HuH-7.5 (cell line): Measurements from ENCODE around the gene PAFAH1B2.
"Not testable (repeated sequence)": the region's sequence is repeated elsewhere in the genome, so short reads cannot be mapped to it uniquely, and the experiment has no call there.

Experiments used
- DNase-seq: peaks from one replicate; pipeline ENCODE4 v3.0.0; 2011; ENCODE audit warnings: low spot score

PAFAH1B2 gene

DNA sequence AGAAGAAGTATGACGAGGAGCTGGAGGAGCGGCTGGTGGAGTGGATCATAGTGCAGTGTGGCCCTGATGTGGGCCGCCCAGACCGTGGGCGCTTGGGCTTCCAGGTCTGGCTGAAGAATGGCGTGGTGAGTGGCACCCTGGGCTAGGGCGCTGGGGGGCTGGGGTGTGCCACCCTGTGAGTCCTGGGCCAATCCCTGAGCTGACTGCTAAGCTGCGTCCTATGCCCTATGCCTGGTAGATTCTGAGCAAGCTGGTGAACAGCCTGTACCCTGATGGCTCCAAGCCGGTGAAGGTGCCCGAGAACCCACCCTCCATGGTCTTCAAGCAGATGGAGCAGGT is 59.0 kb downstream of the PAFAH1B2 start:
- DNase-seq: no peak

DNA sequence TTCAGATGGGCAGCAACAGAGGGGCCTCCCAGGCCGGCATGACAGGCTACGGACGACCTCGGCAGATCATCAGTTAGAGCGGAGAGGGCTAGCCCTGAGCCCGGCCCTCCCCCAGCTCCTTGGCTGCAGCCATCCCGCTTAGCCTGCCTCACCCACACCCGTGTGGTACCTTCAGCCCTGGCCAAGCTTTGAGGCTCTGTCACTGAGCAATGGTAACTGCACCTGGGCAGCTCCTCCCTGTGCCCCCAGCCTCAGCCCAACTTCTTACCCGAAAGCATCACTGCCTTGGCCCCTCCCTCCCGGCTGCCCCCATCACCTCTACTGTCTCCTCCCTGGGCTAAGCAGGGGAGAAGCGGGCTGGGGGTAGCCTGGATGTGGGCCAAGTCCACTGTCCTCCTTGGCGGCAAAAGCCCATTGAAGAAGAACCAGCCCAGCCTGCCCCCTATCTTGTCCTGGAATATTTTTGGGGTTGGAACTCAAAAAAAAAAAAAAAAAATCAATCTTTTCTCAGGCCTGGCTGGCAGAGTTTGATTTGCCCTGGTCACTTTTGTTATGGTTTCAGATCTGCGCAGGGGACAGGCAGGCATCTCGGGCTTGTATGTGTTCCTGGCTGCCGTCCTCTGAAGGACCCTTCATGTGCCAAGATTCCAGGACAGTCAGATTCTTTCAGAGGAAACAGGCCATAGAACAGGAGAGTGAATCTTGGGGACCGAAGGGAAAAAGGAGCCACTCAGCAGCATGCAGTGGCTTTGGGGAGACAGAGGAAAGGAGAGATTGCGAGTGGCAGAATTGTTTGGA is 60.4 kb downstream of the PAFAH1B2 start:
- DNase-seq: no peak

DNA sequence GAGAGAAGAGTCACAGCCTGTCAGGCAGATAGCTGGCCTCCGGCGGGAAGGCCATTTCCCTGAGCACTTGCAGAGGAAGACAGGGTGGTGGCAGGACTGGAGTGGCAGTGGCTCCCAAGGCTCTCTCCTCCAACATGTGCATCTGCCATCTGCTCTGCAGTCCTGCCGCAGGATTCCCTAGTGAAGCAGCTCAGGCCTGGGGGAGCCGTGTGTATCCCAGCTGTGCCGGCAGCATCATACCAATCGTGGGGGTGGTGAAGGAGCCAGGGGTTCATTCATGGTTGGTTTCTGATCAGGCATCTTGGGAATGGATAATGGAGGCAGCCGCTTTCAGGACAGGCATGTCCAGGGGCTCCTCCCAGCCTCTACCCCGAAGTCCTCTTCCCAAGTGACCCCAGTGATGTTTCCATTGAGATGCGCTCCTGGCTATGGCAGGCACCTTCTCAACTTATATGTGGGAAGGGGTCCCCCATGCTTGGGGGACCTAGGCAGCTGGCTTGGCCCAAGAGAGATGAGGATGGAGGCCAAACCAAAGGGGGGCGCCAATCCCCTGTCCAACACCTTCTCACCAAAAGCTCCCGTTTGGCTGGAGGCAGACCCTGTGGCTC is 61.2 kb downstream of the PAFAH1B2 start:
- no peak for DNase-seq

DNA sequence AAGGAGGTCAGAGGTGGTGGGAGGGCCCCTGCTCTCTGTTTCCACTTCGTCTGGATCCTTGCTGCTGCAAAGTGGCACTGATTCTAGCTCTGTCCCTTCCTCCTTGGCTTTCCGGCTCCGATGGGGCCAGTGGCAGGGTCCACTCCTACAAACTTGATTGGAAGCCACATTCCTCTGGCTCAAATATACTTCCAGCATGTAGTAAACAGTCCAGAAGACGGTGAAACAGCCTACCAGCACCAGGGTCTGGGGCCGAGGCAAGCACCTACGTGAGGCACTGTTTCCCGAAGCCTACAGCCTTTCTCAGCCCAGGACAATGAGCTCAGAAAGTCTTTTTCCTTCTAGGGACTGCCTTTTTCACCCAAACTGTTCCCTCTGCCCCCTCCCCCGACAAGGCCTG is 62.0 kb downstream of the PAFAH1B2 start:
- DNase-seq: not testable (repeated sequence)

DNA sequence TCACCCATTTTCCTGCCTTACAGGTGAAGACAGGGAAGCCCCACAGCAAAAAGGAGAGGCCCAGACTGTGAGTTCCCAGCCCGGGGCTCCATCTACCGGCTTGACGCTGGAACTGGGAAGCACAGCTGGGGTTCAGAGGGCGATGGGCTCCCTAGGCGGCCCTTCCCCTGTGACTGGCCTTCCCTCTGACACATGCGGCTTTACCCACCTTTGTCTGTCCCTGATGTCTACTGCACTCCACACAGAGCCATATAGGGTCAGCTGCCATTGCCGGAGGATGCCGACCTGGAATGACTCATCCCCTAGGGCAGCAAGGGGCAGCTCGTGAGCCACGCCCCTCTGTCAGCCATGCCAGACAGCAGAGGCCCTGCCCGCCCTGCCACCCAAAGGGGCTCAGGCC is 62.8 kb downstream of the PAFAH1B2 start:
- DNase-seq: not testable (repeated sequence)

DNA sequence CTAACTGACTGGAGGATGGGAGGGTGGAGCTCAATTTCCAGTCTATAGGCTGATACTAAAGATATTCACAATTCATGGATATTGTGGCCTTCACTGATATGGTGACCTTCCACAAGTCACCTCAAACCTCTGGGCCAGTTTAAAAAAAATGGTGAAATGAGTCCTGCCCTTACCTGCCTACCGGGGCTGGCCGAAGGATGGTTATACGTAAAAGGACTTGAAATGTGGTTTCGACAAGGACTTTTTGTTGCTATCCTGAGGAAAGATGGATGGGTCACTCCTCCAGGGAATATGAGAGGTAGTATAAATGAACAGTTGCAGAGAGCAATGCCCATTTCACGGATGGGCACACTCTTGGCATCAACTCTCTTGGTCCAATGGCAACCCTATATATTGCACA is 63.4 kb downstream of the PAFAH1B2 start:
- not testable (repeated sequence) for DNase-seq

DNA sequence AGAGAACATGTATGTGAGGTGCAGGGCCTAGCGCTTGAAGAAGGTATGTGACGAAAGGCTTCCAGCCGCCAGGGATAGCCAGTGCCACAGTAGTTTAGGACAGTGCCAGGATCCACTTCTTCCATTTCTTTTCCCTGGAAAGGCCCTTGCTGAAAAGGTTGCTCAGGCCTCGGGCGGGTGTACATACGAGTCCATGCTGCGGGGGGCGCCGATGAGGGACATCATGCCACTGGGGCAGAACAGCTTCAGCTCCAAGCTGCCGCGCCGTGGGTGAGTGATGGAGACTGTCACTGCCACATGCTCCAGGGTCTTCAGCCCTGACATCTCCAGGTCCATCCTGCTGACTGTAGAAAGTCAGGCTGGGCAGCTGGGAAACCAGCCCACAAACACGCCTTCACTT is 64.6 kb downstream of the PAFAH1B2 start:
- DNase-seq: not testable (repeated sequence)

DNA sequence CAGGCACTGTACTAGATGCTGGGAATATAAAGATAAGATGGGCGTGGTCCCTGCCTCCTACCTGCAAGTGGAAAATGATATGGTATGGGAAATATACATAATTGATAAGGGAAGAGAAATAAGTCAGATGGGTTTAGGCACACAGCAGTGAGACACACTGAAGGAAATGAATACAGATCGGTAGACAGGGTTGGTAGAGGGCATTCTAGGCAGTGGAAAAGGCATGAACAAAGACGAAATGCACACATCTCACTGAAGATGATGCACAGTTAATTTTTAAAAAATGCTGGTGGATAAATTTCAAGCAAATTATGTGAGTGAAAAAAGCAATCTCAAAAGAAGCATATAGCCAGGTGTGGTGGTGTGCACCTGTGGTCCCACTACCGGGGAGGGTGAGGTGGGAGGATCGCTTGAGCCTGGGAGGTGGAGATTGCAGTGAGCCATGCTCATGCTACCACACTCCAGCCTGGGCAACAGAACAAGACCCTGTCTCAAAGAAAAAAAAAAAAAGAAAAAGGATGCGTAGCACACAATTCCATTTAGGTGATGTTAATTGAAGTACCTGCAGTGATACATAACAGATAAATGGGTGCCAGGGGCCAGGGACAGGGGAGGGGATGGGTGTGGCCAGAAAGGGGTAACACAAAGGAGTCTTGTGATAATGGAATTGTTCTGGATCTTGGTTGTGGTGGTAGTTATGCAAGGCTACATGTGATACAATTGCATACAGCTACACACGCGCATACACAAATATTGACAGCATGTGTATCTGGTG is 65.5 kb downstream of the PAFAH1B2 start:
- not testable (repeated sequence) for DNase-seq

DNA sequence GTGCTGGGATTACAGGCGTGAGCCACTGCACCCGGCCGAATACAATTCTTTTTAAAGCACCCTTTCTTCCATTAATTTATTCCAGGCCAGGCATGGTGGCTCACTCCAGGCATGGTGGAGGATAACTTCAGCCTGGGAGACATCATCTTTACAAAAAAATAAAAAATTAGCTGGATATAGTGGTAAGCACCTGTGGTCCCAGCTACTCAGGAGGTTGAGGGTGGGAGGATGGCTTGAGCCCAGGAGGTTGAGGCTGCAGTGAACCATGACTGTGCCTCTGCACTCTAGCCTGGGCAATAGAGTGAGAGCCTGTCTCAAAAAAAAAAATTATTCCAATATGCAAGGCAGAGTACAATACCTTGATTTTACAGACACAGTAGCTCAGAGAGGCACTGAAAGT is 66.5 kb downstream of the PAFAH1B2 start:
- no peak for DNase-seq

DNA sequence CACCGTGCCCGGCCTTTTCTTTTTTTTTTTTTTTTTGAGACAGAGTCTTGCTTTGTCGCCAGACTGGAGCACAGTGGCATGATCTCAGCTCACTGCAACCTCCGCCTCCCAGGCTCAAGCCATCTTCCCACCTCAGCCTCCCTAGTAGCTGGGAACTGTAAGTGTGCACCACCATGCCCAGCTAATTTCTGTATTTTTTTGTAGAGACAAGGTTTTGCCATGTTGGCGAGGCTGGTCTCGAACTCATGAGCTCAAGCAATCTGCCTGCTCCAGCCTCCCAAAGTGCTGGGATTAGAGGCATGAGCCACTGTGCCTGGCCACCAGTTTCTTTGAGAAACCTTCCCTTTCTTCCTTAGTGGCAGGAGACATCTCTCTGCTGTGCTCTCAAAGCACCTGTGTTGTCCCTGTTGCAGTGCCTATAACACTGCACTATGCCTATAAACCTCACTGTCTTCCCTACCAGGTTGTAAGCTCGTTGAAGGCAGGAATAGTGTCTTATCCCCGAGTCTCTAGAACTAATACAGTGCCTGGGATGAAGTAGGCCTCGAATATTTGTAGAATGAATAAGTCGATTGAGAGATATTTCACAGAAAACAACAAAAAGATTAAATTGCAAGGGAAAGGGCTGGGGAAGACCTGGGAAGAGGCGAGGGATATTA is 68.7 kb downstream of the PAFAH1B2 start:
- no peak for DNase-seq

DNA sequence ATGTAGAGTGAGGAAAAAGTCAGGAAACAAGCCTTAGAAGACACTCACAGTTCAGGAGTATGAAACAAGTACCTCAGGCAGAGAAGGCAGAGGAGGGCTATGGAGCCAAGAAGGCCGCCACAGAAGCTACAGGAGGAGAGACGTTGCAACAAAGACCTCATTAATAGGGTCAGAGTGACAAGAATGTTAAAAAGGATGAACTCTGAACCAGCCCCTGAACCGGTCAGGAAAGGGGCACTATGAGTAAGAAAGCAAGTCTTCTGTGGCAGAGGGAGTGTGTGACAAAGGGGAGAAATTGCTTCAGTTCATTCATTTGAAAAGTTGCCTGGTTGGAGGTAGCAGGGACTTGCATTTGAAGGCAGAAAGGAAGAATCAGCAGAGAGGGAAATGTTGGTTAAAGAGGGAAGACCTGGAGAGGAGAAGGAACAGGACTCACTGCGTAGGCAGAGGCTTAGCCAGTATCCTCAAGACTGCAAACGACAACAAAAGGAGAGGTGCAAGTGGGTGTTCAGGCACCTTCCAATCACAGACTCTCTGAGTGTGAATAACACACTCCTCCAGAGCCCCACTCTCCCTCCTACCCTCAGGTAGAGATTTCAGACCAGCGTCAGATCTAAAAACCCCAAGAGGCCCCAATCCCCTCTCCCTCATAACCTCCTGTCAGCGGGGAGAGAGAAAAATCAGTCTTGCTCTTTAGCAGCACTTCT is 70.5 kb downstream of the PAFAH1B2 start:
- no peak for DNase-seq

DNA sequence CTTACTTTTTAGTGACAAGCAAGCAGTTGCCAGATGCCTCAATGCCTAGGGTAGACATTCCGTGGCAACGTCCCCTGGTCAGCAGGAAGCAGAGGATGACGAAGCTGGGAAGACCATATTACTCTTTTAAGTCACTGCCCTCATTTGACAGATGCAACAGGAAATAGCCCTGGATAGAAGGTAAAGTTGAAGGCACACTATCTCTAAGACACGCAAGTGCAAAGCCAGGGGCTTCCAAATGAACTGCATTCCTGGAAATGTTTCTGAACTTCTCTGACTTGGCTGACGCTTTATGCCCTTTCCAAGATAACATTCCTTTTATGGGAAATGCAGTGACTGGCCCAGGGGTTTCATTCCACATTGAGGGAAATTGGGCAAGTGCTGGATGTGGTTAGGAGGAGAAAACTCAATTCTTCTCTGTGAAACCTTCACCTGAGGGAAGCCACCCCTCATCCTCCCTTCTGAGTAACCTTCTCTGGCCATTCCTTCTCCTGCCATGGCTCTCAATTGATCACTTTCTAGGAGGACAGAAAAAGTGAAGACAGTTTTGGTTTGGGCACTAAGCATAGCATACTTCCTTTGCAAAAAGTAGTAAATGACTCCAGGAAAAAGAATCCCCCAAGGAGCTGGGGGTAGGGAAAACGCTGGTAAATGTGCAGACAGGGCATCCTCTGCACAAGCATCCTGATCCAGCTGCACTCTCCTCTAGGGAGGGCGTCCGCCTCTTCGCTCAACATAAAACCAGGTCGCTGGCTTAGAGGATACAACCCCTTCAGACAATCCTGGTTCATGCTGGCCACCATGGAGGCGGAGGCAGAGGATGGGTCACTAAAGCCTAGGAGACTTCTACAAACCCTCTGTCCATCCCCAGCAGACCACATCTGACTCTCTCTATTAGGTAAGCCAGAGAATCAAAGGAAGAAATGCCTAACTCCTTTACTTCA is 73.3 kb downstream of the PAFAH1B2 start:
- no peak for DNase-seq

DNA sequence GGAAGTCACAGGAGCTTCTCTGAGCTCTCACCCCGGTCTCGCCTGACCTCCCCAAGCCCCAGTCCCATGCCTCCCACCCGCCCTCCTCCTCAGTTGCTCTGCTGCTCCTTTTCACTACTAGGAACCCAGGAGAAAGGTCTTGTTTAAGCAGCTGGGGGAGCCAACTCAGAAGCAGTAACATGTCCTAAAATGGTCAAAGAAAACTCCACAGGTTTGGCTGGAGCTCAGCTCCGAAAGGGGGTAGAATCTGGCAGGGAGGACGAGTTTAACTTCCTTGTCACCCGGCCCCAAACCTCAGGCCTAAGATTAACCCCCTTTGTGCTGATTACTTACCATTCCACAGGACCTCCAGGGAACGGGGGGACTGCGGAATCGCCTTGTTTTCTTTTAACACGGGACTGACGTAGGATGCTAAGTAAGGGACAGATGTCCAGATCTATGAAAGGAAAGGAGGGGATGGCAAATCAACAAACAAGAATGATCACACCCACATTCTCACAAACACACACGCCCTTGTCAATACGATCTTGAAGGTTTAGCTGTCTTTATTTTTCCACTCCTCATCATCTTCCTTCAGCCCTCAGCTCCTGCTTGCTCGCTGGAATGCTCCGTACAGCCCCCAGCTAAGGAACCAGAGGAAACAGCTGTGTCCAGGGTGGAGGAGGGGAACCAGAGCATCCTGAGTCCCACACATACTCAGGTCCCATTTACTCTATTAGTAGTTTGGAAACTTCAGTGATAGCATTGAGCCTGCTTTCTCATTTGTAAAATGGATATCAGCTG is 74.2 kb downstream of the PAFAH1B2 start:
- DNase-seq: no peak

DNA sequence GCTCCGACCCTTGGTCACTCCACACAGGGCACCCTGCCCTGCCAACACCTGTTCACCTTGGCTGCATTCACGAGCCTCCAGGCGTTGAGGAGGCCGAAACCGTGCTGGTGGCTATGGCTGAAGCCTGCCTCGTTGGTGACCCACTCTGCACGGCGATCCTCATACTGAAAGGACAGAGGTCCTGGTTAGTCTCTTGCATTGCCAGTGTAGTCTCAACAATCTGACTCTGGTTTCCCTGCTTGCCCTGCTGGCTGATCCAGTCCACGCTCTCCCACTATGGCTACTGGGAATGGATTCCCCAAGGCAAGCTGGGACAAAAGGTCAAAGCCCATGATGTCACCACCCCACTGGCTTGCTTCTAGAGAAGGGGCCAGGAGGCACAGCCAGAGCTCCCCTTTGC is 74.9 kb downstream of the PAFAH1B2 start:
- DNase-seq: no peak

DNA sequence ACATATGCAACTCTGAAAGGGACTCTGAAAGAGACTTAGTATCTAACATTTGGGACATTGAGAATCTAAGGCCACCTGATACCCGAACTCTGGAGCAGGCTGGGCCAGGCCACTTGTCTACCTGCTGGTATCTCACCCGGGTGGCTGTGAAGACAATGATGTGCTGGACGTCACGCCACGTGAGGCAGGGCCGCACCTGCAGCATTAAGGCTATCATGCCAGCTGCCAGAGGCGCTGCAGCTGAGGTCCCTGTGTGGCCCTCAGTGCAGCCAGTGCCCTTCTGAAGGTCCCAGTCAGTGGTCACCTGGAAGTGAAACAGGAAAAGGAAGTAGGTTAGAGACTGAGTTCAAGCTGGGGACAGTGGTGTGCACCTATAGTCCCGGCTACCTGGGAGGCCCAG is 75.4 kb downstream of the PAFAH1B2 start:
- no peak for DNase-seq

DNA sequence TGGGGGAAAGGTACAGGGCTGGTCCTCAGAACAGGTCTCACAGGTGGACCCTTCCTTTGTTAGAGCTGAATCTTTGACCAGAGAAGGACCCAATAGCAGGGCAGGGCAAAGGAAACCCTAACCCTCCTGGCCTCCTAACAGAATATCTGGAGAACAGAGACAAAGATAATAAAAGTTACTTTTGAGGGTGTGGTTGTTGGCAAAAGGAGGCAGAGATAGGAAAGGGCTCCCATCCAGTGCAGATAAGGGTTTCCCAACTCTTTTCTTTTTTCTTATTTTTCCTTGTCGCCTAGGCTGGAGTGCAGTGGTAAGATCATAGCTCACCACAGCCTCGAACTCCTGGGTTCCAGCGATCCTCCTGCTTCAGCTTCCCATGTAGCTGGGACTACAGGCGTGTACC is 75.9 kb downstream of the PAFAH1B2 start:
- DNase-seq: no peak

DNA sequence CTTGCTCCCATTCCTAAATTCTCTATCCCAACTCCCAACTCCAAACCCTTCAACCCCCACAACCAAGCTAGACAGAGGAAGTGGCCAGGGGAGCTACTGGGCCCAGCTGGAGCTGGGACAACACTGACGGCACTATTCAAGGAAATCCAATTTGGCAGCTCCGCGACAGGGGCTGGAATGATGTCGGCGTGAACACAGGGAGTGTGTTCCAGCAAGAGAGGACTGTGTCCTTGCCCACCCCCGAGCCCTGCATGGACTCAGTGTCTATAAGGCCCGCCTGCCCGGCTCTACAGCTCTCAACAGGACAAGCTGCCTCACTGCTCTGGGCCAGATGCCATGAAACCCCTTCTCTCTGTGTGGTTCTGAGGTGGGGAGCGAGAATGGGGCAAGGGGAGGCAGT is 76.5 kb downstream of the PAFAH1B2 start:
- no peak for DNase-seq

DNA sequence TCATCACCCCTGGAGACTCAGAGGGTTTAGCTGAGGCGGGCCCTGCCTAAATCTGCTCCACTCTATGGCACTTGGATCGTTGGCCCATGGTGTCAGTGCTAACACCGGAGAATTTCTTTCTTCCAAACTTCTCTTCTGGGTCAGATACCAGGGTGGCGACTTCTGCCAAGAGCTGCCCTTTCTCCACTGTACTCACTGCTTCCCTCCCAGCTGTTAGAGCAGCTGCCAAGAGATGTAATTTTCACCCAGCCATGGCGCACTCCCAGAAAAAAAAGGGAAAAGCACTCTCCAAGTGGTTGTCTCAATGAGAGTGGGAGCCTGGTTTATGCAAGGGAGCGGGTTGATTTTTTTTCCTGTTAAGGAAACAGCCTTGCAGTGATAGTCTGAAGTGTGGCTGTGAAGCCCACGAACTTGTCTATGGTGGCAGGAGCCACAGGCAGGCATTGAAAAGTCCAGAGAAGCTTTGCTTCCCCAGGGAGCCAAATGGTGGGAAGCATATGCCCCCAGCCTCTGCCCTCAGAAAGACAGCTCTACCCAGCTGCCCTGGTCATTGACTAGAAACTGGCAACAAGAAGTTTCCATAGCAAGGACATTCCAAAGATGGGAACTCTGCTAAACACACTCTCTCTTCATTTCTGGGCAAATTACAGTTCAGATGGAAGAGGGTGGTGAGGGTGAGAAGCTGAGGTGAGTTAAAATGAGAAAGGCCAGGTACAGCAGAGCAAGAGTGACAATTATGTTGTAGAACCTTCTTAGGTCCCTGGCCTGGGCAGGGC is 77.1 kb downstream of the PAFAH1B2 start:
- no peak for DNase-seq
